MCF 10A (cell line): ENCODE results near the gene FAM200B. TPM values are rescaled to one million over a fixed set of nuclear protein-coding genes. Genes with fewer than 3 reads are reported as not detected.

Source experiments
- BruUV-seq: library from RNA; stranded (reverse); fragments of 400-500 nt; replicated peaks from 2 replicates; lab custom pipeline; 2021; lab: Mats Ljungman, UMichigan
- CTCF ChIA-PET: fragments of 300-600 bp; sonication (Branson Sonifier 250); formaldehyde crosslinking; extraction: SDS; loops from one replicate; lab custom pipeline; 2021; ENCODE audit warnings: antibody characterized with exemption, inconsistent platforms; lab: Yijun Ruan, JAX
- POLR2A ChIA-PET: fragments of 300-600, 350-650 bp; sonication (Branson Sonifier 250); formaldehyde crosslinking; extraction: SDS; loops from one replicate; lab custom pipeline; 2020; ENCODE audit warnings: antibody characterized with exemption, inconsistent platforms; lab: Yijun Ruan, JAX
- DNase-seq: peaks from one replicate; pipeline ENCODE4 v3.0.0-alpha.2; 2018; ENCODE audit not compliant: unreplicated experiment
- H3K27ac Mint-ChIP-seq: one replicate; pipeline ENCODE4 v1.8.0; 2022; ENCODE audit warnings: mild to moderate bottlenecking, low read depth, mixed read lengths; ENCODE audit not compliant: unreplicated experiment
- H3K27me3 Mint-ChIP-seq: one replicate; pipeline ENCODE4 v1.8.0; 2022; ENCODE audit warnings: mixed read lengths; ENCODE audit not compliant: insufficient read depth, unreplicated experiment
- H3K36me3 Mint-ChIP-seq: one replicate; pipeline ENCODE4 v1.8.0; 2022; ENCODE audit warnings: mild to moderate bottlenecking, moderate library complexity, mixed read lengths; ENCODE audit not compliant: insufficient read depth, unreplicated experiment
- H3K4me1 Mint-ChIP-seq: one replicate; pipeline ENCODE4 v1.8.0; 2022; ENCODE audit warnings: mixed read lengths; ENCODE audit not compliant: insufficient read depth, unreplicated experiment
- H3K4me3 Mint-ChIP-seq: one replicate; pipeline ENCODE4 v1.8.0; 2022; ENCODE audit warnings: mild to moderate bottlenecking, moderate library complexity, mixed read lengths; ENCODE audit not compliant: unreplicated experiment
- H3K9me3 Mint-ChIP-seq: one replicate; pipeline ENCODE4 v1.8.0; 2022; ENCODE audit warnings: mixed read lengths; ENCODE audit not compliant: unreplicated experiment
- intact Hi-C: fragments of 100-400 bp; cut with micrococcal nuclease; formaldehyde crosslinking; loops from 2 replicates; pipeline ENCODE4 v1.14.1; 2022
- total RNA-seq: library from RNA; stranded (reverse); gene quantifications from 2 replicates; pipeline ENCODE4 v1.2.3, GENCODE V29; 2022
- TF ChIP-seq, protein P1 (sequence below): fragments of 200-600 bp; IDR thresholded peaks from one replicate; pipeline ENCODE4 v1.8.0; 2022; ENCODE audit warnings: antibody characterized with exemption, mild to moderate bottlenecking; ENCODE audit not compliant: unreplicated experiment

Gene FAM200B
- total RNA-seq, 1 experiment from 2014 or later: 46.5 TPM

DNA sequence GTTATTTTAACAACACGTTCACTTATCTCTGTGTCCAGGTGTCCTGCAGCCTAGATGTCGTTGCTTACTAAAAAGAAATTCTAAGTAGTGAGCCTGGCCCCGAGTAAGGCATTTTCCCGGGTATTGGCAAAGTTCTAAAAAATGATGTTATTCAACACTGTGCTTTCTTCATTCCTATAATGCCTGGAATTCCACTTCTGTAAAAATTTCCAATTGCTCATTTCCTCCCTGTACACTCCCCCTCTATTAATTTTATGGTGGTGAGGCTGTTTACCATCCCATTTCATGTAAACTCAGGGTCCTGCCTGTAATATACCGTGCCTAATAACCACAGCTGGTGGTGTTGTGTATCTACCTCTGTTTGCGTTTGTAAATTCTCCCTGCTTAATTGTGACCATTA, 35.5 kb downstream of the FAM200B start:
- no peak for DNase-seq
- no peaks in the 10 kb centered on the region for H3K36me3 Mint-ChIP-seq
- H3K4me1 Mint-ChIP-seq: no peaks in the 10 kb centered on the region
- ChIA-PET CTCF (interaction anchor here (0.9 to 1.9 kb wide), 2 partner anchors 12 kb away, joined by 5 to 8 read pairs; no protein-coding TSS in a partner anchor), POLR2A (no interaction called here)
- no TSS peak for BruUV-seq
- no peaks in the 10 kb centered on the region for H3K9me3 Mint-ChIP-seq
- H3K4me3 Mint-ChIP-seq: no peak overlapping the region
- TF ChIP-seq, protein P1, sequence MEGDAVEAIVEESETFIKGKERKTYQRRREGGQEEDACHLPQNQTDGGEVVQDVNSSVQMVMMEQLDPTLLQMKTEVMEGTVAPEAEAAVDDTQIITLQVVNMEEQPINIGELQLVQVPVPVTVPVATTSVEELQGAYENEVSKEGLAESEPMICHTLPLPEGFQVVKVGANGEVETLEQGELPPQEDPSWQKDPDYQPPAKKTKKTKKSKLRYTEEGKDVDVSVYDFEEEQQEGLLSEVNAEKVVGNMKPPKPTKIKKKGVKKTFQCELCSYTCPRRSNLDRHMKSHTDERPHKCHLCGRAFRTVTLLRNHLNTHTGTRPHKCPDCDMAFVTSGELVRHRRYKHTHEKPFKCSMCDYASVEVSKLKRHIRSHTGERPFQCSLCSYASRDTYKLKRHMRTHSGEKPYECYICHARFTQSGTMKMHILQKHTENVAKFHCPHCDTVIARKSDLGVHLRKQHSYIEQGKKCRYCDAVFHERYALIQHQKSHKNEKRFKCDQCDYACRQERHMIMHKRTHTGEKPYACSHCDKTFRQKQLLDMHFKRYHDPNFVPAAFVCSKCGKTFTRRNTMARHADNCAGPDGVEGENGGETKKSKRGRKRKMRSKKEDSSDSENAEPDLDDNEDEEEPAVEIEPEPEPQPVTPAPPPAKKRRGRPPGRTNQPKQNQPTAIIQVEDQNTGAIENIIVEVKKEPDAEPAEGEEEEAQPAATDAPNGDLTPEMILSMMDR: no peak
- H3K27me3 Mint-ChIP-seq: no peaks in the 10 kb centered on the region
- H3K27ac Mint-ChIP-seq: no peak overlapping the region
- intact Hi-C loops: no loop called here

DNA sequence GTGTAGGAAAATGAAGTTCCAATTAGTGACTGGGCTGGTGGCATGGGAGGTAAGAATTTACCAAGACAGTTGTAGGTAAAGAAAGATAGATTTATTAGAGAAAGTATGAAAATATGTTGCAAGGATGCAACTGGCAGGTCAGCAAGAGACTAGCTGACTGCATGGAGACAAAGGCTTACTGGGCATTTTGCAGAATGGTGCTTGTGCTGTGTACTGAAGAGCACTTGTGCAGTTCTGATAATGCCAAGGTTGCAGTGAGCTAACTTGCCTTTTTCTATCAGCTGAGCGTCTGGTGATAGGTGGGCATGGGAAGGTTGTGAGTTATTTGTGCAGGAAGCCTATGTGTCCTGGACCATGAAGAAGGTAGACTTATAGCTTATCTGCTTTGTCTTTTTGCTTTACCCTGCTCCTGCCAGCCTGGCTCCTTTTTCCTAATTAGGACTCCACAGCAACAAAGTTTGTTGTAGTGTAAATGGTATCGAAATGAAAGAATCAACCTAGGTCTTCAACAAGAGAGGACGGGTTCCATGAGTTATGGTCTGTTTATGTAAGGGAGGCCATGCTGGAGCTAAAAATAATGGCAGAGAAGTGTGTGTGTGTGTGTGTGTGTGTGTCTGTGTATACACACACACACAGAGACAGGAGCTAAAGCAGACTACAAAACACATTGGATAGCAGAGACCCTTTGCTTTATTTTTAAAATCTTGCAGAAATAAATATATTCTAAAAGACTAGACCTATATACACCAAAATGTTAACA, 36.2 kb downstream of the FAM200B start:
- intact Hi-C loops: no loop called here
- Mint-ChIP-seq H3K9me3 (no peaks in the 10 kb centered on the region), H3K4me1 (no peaks in the 10 kb centered on the region), H3K4me3 (no peak overlapping the region), H3K27me3 (no peaks in the 10 kb centered on the region), H3K27ac (no peak overlapping the region), H3K36me3 (no peaks in the 10 kb centered on the region)
- no TSS peak for BruUV-seq
- no peak for DNase-seq
- ChIA-PET CTCF (interaction anchor here (0.6 to 1.9 kb wide), 4 partner anchors 12 to 1716 kb away, joined by 3 to 8 read pairs (median 4); no protein-coding TSS in a partner anchor), POLR2A (no interaction called here)
- TF ChIP-seq, protein P1: no peak

DNA sequence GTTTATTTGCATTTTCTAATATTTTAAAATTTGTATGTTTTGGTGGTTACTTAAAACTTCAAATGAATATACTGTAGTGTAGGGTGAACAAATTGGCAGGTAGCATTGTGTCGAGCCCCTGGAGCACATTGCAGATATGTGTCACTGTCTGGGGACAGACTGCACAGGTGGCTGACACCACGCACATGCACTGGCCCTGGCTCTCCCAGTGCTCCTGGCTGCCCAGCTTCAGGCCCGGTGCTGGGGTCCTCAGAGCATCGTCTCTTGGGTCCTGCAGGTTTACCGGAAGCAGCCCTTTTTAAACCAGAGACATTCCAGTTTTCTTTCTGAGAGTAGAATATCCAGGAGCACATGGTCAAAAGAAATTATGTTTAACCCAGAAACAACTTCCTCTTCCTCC, 36.8 kb downstream of the FAM200B start:
- Mint-ChIP-seq H3K27me3 (no peaks in the 10 kb centered on the region), H3K36me3 (no peaks in the 10 kb centered on the region), H3K9me3 (no peaks in the 10 kb centered on the region), H3K27ac (no peak overlapping the region), H3K4me1 (peaks cover 2% of the 10 kb centered on the region), H3K4me3 (no peak overlapping the region)
- intact Hi-C loops: no loop called here
- TF ChIP-seq, protein P1: no peak
- no peak for DNase-seq
- CTCF ChIA-PET: interaction anchor here (0.6 to 1.9 kb wide), 3 partner anchors 11 to 1716 kb away, joined by 3 to 8 read pairs (median 4); no protein-coding TSS in a partner anchor
- BruUV-seq: no TSS peak
- POLR2A ChIA-PET: no interaction called here

DNA sequence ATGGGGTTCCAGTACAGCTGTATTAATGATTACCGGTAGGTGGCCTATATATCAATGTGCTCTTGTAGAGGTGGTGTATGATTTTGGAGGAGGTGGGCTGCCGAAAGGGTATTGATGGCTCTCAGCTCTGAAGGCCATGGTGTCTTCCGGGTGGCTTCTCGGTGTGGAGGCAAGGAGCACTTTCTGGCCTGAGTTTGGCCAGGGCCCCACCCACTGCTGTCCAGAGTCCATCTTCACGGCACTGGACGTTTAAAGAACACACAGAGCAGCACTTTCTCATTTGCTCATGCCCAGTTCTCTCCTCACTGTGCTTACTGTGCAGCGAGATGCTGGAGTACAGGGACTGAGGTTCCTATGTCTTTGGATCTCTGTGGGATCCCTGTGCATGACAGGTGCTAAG, 37.3 kb downstream of the FAM200B start:
- Mint-ChIP-seq H3K9me3 (no peaks in the 10 kb centered on the region), H3K36me3 (no peaks in the 10 kb centered on the region), H3K27me3 (no peaks in the 10 kb centered on the region), H3K4me1 (peaks cover 7% of the 10 kb centered on the region), H3K27ac (no peak overlapping the region), H3K4me3 (no peak overlapping the region)
- ChIA-PET CTCF (interaction anchor here (0.6 to 1.9 kb wide), 2 partner anchors 10 to 55 kb away, joined by 5 to 8 read pairs; no protein-coding TSS in a partner anchor), POLR2A (no interaction called here)
- no peak for DNase-seq
- TF ChIP-seq, protein P1: no peak
- BruUV-seq: no TSS peak
- intact Hi-C loops: no loop called here
